IPS-NIHi7 (cell line): ENCODE data around the gene ZNF28.
"Not testable (repeated sequence)": the region's sequence is repeated elsewhere in the genome, so short reads cannot be mapped to it uniquely, and the experiment has no call there.

Experiments
- DNase-seq: peaks from one replicate; pipeline ENCODE4 v3.0.0; 2012; ENCODE audit warnings: mixed read lengths; ENCODE audit errors: extremely low spot score

The ZNF28 gene

GRCh38 chr19:52821204-52821960 lies at the start of gene ZNF28:
Gene ZNF28 (minus strand): TSS chr19:52821633. CDS start chr19:52817958, 3,675 bp downstream.
- peak; percentile 43 for DNase-seq

GRCh38 chr19:52868031-52868430 lies 46.6 kb upstream of the ZNF28 start:
- DNase-seq, result not testable (repeated sequence)

- DNase-seq, result peak; percentile 74
Observed at GRCh38 chr19:52857378-52858191, 36.2 kb upstream of the ZNF28 start, which contains the start of gene ZNF468. Gene ZNF468 (minus strand): TSS chr19:52857619. CDS start chr19:52854272, 3,347 bp downstream.

DNA sequence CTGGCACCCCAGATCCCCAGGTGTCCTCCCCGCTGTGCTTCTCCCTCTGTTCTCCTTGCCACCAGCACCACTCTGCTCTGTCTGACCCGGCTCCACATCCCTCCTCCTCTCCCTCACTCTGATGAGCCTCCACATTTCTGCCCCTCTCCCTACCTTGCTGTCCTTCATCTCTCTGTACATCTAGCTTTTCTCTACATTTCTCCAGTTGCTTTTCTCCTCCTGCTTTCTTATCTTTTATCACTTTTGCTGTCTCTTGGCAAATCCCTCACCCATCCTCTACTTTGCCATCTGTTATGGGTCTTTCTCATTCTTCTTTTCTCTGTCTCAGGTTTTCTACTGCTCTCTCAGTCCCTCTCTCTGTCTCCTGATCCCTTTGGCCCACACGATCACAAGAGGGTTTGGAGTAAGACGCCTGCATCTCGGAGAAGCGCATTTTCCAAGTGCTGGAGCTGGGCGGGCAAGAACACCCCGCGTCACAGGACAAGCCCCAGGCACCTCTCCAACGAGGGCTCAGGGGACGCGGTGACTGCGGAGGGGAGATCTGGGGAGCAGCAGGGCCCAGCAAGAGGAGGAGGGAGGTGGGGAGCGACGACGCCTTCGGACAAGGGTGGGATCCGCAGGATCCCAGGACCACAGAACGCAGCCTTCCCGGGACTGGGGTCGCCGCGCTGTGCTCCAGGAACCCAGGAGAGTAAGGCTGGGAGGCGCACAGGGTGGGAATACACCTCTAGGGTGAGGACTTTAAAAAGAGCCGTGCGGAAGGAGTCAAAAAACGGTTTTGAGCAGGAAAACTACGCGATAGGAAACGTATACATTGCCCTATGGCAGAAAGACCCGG lies 35.3 kb upstream of the ZNF28 start:
- not testable (repeated sequence) for DNase-seq

- DNase-seq, result not testable (repeated sequence)
Observed at GRCh38 chr19:52847352-52847751, 25.9 kb upstream of the ZNF28 start.

DNA sequence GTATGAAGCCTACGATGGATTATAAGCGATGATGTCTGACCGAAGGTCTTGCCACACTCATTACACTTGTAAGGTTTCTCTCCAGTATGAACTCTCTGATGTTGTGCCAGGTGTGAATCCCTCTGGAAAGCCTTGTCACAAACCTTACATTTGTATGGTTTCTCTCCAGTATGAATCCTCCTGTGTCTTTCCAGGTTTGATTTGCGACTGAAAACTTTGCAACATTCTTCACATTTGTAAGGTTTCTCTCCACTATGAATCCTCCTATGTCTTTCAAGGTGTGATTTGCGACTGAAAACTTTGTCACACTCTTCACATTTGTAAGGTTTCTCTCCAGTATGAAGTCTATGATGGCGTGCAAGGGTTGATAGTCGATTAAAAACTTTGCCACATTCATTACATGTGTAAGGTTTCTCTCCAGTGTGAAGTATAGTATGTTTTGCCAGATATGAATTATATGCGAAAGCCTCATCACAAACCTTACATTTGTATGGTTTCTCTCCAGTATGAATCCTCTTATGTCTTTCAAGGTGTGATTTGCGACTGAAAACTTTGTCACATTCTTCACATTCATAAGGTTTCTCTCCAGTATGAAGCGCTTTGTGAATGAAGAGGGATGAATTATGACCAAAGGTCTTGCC lies 19.5 kb upstream of the ZNF28 start:
- DNase-seq, result not testable (repeated sequence)

- not testable (repeated sequence) for DNase-seq
Observed at GRCh38 chr19:52834289-52834688, 12.9 kb upstream of the ZNF28 start.

GRCh38 chr19:52833541-52833940 lies 12.1 kb upstream of the ZNF28 start:
- DNase-seq, result not testable (repeated sequence)

DNA sequence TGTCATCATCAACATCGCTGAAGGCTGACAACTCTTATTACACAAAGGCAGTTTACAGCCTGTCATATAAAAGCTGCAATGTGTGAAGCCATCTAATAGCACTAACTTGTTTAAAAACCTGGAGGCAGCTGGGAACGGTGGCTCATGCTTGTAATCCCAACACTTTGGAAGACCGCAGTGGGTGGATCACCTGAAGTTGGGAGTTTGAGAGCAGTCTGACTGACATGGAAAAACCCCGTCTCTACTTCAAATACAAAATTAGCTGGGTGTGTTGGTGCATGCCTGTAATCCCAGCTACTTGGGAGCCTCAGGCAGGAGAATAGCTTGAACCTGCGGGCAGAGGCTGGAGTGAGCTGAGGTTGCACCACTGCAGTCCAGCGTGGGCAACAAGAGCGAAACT lies 8.4 kb upstream of the ZNF28 start:
- DNase-seq, result not testable (repeated sequence)

GRCh38 chr19:52825765-52826164 lies 4.3 kb upstream of the ZNF28 start:
- no peak for DNase-seq

GRCh38 chr19:52823676-52824075 lies 2.2 kb upstream of the ZNF28 start:
- no peak for DNase-seq

- DNase-seq, result not testable (repeated sequence)
Observed at GRCh38 chr19:52820472-52821203, 795 bp downstream of the ZNF28 start.

GRCh38 chr19:52809801-52810200 lies 11.6 kb downstream of the ZNF28 start:
- no peak for DNase-seq

GRCh38 chr19:52799950-52800640 lies 21.3 kb downstream of the ZNF28 start:
- not testable (repeated sequence) for DNase-seq

DNA sequence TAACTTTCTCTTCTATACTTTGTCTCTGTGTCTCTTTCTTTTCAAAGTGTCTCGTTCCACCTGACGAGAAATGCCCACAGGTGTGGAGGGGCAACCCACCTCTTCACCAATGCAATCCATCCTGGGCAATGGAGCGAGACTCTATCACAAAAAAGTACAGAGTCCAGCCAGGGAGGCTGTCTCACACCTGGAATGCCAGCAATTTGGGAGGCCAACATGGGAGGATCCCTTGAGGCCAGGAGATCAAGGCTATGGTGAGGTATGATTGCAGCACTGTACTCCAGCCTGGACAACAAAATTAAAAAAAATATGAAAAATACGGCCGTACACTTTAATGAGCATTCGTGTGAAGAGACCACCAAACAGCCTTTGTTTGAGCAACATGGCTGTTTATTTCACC lies 32.0 kb downstream of the ZNF28 start:
- DNase-seq, result no peak

GRCh38 chr19:52786464-52787354 lies 34.7 kb downstream of the ZNF28 start, which contains the start of gene ZNF600:
Gene ZNF600 (minus strand): TSS chr19:52786791. CDS start chr19:52778888, 7,903 bp downstream.
- peak; percentile 71 for DNase-seq

GRCh38 chr19:52786078-52786463 lies 35.4 kb downstream of the ZNF28 start:
- DNase-seq, result peak; percentile 10

DNA sequence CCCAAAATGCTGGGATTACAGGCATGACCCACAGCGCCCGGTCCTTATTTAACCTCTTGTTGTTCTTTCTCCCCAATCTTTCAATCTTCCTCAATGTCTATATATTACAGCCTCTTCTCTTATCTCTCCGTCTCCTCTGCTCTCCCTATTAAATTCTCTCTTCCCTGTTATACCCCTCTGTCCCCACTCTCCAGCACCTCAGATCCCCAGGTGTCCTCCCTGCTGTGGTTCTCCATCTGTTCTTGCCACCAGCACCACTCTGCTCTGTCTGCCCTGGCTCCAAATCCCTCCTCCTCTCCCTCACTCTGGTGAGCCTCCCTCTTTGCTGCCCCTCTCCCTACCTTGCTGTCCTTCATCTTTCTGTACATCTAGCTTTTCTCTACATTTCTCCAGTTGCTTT lies 35.9 kb downstream of the ZNF28 start:
- DNase-seq, result no peak

DNA sequence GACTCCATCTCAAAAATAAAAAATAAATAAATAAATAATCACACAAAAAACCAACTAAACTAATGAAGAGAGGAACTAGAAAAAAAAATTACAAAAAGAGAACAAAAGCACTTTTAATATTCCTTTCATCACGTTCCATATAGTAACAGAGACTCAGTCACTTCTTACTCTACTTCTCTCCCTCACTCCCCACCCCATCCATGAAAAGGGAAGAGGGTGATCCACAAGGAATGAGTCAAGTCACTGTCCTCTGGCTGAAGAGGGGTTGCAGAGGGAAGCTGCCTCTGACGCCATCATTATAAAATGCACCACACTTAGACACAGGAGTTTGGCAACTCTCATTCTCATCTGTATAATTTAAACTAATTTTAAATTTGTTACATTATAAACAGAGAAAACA lies 38.6 kb downstream of the ZNF28 start:
- DNase-seq, result not testable (repeated sequence)
